Measurements from ENCODE around the gene ENG.

The ENG gene

DNA sequence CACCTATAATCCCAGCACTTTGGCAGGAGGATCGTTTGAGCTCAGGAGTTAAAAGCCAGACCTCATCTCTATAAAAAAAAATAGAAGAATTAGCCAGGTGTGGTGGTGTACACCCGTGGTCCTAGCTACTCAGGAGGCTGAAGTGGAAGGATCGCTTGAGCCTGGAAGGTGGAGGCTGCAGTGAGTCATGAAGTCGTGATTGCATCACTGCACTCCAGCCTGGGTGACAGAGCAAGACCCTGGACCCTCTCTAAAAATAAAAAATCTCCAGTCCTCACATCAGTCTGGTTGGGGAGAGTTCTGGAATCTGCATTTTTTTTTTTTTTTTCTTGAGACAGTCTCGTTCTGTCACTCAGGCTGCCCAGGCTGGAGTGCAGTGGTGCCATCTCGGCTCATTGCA is 42.4 kb downstream of the ENG start:
- DNase-seq, result no peak

- no peak for DNase-seq
Observed at GRCh38 chr9:127810378-127811187, 43.9 kb downstream of the ENG start.

- no peak for DNase-seq
Observed at GRCh38 chr9:127809540-127810377, 44.7 kb downstream of the ENG start.

GRCh38 chr9:127809002-127809539 is 45.4 kb downstream of the ENG start:
- no peak for DNase-seq

GRCh38 chr9:127808347-127809001 is 46.0 kb downstream of the ENG start:
- no peak for DNase-seq

- DNase-seq, result no peak
Observed at GRCh38 chr9:127806871-127807270, 47.6 kb downstream of the ENG start.

DNA sequence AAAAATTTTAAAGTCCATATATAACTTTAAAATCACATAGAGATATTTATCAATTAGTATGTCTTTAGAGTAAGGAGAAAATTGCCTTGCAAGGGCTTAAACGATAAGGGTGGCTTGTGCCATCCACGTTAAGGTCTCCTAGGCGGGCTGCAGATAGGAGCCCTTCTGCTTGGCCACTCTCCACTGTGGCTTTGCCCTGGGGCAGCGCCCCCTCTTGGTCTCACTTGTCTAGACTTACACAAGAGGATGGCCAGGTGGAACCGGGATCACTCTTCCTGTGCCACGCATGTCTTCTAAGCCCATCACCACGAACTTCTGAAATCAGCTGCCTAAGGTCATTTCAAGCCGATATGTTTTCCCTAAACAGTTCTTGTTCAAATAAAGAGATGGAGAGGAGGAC is 48.8 kb downstream of the ENG start:
- no peak for DNase-seq

- no peak for DNase-seq
Observed at GRCh38 chr9:127803507-127804352, 50.7 kb downstream of the ENG start.

GRCh38 chr9:127802576-127803443 is 51.6 kb downstream of the ENG start, which contains the start of gene FPGS:
Gene FPGS (plus strand): TSS chr9:127802882. CDS start chr9:127802925, 43 bp downstream.
- peak; percentile 83 for DNase-seq

DNA sequence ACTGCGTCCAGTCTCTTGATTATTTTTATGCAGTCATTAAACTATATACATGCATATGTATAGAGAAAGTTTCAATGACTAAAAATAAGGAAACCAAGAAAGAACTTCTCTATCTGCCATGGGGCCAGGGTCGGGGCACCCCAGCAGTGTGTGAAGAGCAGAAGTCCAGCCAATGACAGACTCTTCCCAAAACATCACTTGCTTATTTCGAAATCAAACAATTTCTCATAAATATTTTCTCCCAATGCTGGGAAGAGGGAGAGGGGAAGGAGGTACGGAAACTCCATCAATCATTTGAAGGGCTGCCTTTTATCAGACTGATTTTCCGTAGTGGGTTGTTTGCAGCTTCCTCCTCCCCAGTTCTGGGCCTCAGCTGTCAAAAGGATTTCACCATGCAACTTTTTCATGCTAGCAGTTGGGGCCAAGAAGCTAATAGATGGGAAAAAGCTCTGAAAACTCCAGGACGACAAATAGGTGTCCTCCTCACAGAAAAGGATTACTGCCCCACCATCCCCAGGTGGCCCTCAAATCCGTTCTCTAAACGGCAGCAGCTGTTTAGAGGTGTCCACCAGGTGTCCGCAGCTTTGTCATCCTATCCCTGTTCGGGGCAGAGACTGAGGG is 52.4 kb downstream of the ENG start:
- DNase-seq, result no peak

GRCh38 chr9:127796852-127797370 is 57.5 kb downstream of the ENG start:
- DNase-seq, result no peak

GRCh38 chr9:127796225-127796813 is 58.1 kb downstream of the ENG start:
- no peak for DNase-seq

DNA sequence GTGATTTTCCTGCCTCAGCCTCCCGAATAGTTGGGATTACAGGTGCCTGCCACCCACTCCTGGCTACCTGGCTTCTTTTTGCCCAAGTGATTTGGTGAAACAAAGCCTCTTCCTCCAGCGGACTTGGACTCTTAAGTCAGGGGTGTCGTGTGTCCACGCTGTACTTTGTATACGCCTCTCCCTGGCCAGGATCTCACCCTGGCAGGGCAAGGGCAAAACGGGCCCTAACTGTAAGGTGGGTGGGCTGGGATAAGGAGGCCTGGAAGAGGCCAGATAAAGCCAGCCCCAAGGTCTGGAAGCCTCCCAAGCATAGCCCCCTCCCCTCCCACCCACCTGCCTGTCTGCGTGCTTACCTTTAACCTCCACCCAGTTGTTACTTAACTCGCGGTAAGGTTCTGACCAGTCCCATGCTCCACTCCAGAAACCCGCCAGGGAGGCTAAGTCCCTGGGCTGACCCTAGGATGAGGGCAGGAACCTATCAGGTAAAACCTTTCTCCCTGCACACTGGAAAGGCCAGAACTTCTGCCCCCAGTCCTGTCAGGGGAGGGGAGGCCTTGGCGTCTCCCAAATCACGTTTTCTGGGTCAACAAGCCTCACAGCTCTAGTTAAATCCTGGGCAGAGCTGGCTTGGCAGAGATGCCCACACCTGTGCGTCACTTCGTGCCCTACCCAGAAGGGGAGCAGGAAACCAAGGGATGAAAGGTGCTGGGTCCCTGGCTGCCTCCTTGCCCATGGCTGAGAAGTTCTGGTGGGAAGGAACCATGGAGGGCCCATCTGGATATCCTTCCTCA is 60.3 kb downstream of the ENG start:
- DNase-seq, result no peak

DNA sequence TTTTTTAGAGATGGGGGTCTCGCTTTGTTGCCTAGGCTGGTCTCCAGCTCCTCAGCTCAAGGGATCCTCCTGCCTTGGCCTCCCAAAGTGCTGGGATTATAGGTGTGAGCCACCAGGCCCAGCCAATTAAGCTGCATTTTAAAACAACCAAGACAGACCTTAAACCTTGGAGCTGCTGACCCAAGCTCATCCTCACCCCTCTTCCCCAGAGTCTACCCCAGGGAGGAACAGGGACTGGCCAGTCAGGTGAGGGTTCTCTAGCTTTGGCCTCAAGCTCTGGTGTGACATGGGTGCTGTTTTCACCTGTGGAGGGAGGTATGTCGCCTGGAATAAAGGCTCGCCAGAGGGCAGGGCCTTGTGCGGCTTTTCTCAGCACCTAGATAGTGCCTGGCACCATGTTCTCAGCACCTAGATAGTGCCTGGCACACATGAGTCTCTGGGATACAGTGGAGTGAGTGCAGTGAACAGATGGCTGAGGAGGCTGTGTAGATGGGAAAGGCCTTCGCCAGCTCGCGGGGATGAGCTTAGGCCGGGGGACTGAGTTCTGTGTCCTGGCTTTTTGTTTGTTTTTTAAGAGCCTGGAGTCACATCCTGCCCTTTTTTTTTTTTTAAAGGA is 61.3 kb downstream of the ENG start:
- no peak for DNase-seq

GRCh38 chr9:127792417-127793031 is 61.9 kb downstream of the ENG start:
- DNase-seq, result no peak

DNA sequence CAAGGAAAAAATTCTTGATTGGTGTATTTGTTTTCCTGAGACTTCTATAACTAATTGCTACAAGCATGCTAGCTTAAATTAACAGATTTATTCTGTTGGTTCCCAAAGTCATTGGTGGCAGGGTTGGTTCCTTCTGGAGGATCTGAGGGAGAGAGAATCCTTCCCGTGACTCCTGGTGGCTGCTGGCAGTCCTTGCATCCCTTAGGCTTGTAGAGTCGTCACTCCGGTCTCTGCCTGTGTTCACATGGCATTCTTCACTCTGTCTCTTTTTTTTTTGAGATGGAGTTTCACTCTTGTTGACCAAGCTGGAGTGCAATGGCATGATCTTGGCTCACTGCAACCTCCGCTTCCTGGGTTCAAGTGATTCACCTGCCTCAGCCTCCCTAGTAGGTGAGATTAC is 63.4 kb downstream of the ENG start:
- no peak for DNase-seq

GRCh38 chr9:127790094-127790855 is 64.2 kb downstream of the ENG start:
- DNase-seq, result no peak
